A549 (cell line): ENCODE data around the gene PIEZO2.

Source experiments
- BHLHE40 ChIP-seq: IDR thresholded peaks from 2 replicates; pipeline ENCODE4 v1.6.1; 2012; ENCODE audit warnings: low read depth, low read length, inconsistent platforms
- CEBPB ChIP-seq, 2 experiments: fragments of >200 bp in 1 of 2; sonication (Bioruptor Twin) in 1 of 2; formaldehyde crosslinking in 1 of 2; IDR thresholded peaks; 2 replicates each; pipeline ENCODE4 v1.6.1; 2012 to 2016
- CTCF ChIP-seq: fragments of >200 bp; sonication (Bioruptor Twin); formaldehyde crosslinking; IDR thresholded peaks from 3 replicates; pipeline ENCODE4 v1.5.1; 2016
- ELK1 ChIP-seq: fragments of 150-350 bp; IDR thresholded peaks from 2 replicates; pipeline ENCODE4 v1.6.1; 2014; ENCODE audit warnings: low read depth, mild to moderate bottlenecking, low read length
- JUN ChIP-seq, 2 experiments: fragments of >200 bp; sonication (Bioruptor Twin); formaldehyde crosslinking; IDR thresholded peaks; 2 replicates in 1 of 2; 3 replicates in 1 of 2; pipeline ENCODE4 v1.6.1; 2016 to 2017
- KDM5A ChIP-seq: fragments of 200-600 bp; sonication (generic); IDR thresholded peaks from 2 replicates; pipeline ENCODE4 v1.6.1; 2016; ENCODE audit warnings: antibody characterized with exemption, mild to moderate bottlenecking
- POLR2A ChIP-seq: IDR thresholded peaks from 2 replicates; pipeline ENCODE4 v1.6.1; 2012; ENCODE audit warnings: mild to moderate bottlenecking, low read length
- POLR2AphosphoS2 ChIP-seq: conservative IDR thresholded peaks from 2 replicates; pipeline ENCODE4 v1.6.1; 2012; ENCODE audit warnings: low read length, improper control_type of control experiment, inconsistent platforms

- TF ChIP-seq CTCF (no peak), POLR2A (no peak), KDM5A (no peak), BHLHE40 (no peak), POLR2AphosphoS2 (no peak), ELK1 (no peak), CEBPB (IDR thresholded peaks at IDR 0.05) (no peak), JUN (IDR thresholded peaks at IDR 0.05) (no peak)
Observed at GRCh38 chr18:10989486-10989885, 159.9 kb downstream of the PIEZO2 start.
